HL-60/S4 treated with phorbol 12-myristate 13-acetate at 8.2 ng/mL for 4 days and 3 days (cell line): Measurements from ENCODE around the gene CAPZB.

Source experiments
- in situ Hi-C: fragments of 300-500 bp; cut with MboI; formaldehyde crosslinking; loops from 2 replicates; pipeline ENCODE4 v1.15.0; 2022; ENCODE audit warnings: low sequenced_read_pairs

CAPZB gene

DNA sequence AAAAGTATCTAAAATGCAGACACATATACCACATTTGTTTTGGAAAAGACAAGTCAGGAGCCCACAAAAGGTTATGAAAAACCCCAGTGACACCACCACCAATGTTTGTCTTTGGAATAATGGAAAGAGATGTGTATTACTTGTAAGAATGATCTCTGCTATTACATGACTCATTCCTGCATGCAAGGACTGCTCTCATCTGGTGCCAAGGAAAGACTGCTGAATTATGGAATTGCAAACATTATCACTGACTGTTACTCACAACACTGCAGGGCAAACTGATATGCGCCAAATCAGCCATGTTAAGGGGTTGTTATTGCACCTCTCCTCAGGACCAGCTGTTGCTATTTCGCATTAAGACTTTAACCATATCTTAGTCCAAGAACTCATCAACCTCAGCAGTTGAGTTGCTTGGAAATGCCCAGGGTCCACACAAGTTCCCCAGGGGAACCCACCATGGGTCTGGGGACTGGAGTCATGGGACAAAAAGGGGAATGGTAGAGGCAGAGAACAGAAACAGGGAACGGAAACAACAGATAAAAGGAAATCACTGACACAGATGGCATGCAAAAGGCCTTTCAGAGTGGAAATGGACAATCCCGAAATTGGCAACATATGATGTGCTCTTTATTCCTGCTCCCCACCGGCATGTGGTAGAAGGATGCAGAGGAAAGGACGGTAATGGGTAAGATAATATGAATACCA is 34.4 kb downstream of the CAPZB start:
- in situ Hi-C loops = no loop called here

GRCh38 chr1:19449454-19450228 is 35.7 kb downstream of the CAPZB start:
- in situ Hi-C loops = no loop called here

DNA sequence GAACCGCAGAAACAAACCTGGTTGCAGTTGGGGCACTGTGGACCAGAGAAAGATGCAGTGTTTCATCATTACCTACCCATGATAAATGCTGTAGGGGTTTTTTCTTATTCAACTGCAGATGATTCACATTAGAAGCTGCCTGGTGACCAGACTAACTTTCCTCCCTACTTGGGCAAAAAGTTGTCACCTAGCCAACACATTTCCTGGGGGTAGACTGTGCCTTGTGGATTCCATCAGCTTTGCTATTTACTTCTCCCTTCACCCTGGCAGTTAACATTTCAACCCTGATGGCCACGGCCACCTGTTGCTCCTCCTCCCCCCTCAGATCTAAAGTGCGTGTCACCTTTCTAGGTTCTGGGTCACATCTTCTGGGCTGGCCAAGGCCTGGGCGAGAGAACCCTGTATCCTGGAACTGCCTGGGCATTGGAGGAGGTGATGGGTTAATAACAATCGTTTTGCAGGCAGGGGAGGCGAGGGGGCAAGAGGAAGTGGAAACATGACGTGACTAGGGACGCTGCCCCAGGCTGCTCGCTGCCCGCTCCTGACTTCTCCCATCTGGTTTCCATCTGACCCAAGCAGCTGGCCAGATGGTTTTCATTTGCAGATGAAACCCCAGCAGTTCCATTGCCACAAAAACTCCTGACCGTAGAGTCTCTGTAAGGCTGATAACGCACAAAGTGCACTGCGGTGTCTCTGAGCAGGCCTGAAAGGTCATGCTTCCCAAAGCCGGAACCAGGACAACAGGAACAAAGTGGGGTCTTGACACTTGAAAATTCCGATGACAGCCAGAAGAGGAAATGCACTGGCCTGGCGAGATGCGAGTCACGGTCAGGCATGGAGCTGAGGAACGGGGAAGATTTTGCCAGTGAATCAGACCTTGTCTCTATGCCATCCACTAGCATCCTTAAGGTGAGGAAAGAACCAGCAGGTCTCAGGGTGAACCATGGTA is 36.6 kb downstream of the CAPZB start:
- in situ Hi-C loops = no loop called here

- in situ Hi-C loops = no loop called here
Observed at GRCh38 chr1:19447550-19447949, 37.8 kb downstream of the CAPZB start.

DNA sequence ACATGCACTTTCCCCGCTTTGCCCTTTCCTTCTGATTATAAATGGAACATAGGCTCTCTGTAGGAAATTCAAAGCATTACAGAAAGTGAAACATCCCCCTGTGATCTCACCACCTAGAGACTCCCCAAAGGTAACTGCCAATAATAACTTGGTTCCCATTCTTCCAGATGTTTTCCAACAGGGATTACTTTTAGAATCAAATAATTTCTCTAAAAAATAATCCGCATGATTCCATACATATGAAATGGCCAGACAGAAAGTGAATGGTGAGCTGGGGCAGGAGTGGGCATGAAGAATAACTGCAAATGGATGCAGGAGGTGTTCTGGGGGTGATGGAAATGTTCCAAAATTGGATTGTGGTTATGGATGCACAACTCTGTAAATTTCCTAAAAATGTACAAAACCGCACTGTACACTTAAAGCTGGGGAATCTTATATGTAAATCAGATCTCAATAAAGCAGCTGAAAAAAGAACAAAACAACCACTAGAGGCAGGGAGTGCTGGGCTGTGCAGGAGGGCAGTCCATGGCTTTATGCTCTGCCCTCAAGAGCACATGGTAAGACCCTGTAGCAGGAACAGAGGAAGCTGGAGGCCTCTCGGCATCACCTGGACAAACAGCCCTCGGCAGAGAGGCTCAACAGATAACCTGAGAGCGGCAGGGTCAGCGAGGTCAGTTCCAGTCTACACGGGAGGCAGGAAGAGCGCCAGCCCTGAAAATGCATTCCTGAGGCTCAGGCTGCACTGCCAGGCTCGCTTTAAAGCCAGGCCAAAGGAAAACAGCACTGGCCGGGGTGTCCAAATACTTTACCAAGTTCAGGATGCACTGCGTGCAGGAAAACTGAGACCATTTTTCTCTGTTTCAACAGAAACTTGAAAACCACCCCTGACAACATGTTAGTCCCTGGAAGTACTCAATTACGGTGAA is 39.7 kb downstream of the CAPZB start:
- in situ Hi-C loops = no loop called here

DNA sequence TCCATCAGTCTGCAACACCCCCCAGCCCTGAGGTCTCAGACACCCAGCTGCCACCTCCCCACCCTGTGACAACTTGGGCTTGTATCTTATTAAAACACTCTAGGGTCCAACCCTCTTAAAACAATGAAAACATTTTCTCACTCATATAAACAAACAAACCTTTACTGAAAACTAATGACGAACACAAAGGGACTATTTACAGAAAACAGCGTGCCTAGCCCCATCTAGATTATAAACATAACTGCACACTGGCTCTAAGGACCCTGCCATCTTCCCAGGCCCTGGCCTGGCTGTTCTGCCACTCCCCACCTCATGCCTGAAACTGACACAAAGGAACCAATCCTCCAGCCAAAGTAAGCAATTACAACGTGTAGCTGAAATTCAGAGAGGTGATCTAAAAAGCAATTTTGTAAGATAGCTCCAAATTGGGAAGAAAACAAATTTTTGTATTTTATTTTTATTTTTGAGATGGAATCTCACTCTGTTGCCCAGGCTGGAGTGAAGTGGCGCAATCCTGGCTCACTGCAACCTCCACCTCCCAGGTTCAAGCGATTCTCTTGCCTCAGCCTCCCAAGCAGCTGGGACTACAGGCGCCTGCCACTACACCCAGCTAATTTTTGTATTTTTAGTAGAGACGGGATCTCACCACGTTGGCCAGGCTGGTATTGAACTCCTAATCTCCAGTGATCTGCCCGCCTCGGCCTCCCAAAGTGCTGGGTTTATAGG is 40.9 kb downstream of the CAPZB start:
- in situ Hi-C loops = no loop called here

DNA sequence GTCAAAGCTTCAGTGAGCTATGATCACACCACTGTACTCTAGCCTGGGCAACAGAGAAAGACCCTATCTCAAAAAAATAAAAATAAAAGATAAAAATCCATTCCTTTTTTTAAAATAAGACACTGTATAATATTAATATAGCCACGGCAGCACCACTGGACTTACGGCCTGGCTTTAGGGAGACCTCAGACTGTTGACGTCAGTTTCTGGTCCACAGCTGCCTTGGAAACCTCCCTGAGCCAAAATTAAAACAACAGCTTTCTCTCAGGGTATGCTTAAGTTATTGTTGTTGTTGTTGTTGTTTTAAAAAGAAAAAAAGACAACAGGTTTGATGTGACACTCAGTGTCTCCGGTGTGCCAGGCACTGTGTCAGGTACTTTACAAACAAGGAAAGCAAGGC is 42.0 kb downstream of the CAPZB start:
- in situ Hi-C loops = no loop called here

GRCh38 chr1:19442154-19443096 is 42.9 kb downstream of the CAPZB start:
- in situ Hi-C loops = no loop called here

- in situ Hi-C loops = no loop called here
Observed at GRCh38 chr1:19441048-19441780, 44.1 kb downstream of the CAPZB start.

DNA sequence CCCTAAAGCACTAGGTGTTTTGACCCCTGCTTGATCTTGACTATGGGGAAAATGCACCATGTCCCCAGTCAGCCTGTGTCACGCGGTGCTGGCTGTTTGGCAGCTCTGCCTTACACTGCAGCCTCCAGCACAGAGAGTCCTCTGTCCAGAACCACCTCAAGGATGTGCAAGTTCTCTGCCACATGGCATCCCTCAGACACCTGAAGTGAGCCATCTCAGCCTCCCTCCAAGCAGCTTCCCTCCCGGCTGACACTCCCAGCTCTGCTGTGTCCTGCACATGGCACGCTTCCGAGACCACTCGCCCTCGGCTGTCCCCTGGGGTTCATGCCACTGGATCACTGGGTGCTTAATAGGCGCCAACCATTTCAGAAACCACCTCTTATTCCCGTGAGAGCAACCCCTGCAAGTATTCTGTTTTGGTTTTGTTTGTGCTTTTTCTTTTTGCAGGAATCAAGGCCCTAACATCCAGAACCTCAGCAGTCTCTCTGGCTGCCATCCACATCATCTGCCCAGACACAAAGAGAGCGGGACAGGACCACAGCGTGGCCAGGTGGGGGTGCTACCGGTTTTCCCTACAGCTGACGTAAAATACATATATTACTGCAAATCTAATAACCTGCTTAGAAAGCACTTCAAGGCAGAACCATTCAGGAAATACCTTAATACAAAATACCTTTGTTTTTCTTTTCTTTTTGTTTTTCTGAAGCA is 45.7 kb downstream of the CAPZB start:
- in situ Hi-C loops = no loop called here

- in situ Hi-C loops = no loop called here
Observed at GRCh38 chr1:19438516-19439195, 46.7 kb downstream of the CAPZB start.

DNA sequence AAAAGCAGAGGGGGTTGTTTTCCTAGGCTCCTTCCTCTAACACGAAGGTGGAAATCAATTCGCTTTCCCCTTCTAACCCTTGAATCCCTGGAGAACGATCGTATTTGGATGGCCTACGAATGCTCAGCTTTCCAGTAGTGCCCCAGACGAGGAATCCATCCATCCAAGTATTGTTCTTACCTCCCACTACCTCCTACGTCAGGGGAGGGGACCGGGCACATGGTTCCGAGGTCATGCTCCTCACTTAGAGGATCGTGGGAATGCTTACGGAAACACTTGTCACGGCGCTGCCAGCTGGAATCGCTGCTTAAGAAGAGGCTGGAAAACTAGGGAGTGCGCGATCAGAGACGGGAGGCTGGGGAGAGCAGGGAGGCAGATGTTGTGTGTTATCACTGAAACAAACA is 47.4 kb downstream of the CAPZB start:
- in situ Hi-C loops = no loop called here

GRCh38 chr1:19436716-19437476 is 48.4 kb downstream of the CAPZB start:
- in situ Hi-C loops = no loop called here

- in situ Hi-C loops = no loop called here
Observed at GRCh38 chr1:19435851-19436455, 49.4 kb downstream of the CAPZB start.

GRCh38 chr1:19435181-19435580 is 50.2 kb downstream of the CAPZB start:
- in situ Hi-C loops = no loop called here

GRCh38 chr1:19433719-19433998 is 51.7 kb downstream of the CAPZB start:
- in situ Hi-C loops = no loop called here
